GM18520 (cell line): ENCODE results near the gene RPLP1.

Experiments used
- ATAC-seq: cut with Tn5 transposase; IDR thresholded peaks from one replicate; pipeline ENCODE4 v1.9.1; 2021; ENCODE audit not compliant: unreplicated experiment

Gene RPLP1

DNA sequence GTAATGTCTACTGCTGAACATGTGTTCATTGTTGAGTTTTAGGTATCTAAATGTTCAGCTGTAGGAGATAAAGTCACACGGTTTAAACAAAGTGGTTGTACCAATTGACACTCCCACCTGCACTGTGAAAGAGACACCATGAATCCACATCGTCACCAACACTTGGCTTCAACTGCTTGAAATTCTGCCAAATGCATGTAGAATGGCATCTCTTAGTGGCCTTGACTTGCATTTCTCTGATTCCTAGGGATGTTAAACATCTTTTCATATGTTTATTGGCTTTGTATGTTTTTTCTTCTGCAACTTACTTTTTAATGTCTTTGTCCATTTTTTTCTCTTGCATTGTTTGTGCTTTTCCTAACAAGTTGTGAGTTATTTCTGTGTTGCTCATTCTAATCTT lies 43.4 kb downstream of the RPLP1 start:
- no peak for ATAC-seq

DNA sequence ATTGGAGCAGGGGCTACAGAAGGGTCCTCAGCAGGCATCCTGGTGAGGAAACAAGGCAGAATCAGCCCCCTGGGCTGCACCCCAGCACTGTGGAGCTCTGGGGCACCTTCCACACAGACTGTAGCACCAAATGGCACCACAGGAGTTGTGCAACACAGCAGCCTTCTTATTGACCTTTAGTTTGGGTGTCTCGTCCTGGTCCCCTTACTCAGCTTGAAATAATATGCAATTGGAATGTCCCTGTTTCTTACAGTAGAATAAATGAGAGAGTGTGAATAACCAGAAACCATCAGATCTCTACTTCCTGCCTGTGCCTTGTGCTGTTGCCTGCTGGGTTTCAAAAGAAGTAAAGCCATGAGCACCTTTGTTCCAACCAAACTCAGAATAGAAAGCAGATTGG lies 44.5 kb downstream of the RPLP1 start:
- ATAC-seq = no peak

DNA sequence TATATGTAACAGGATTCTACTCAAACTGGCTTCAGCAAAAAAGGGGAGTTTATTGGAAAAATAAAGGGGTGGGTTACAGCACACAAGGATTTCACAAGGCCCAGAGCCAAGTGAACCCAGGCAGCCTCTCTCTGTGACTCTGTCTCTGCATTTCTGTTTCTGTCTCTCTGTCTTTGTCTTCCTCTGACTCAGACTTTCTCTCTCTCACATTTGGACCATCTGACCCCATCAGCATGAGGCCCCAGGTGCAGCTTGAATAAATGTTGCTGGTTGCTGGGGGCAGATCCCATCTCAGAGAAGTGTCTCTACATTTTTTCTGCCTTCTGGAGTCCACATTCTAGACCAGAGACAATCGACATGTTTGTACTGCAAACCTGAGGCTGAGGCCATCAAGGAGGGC lies 45.0 kb downstream of the RPLP1 start:
- ATAC-seq = no peak

DNA sequence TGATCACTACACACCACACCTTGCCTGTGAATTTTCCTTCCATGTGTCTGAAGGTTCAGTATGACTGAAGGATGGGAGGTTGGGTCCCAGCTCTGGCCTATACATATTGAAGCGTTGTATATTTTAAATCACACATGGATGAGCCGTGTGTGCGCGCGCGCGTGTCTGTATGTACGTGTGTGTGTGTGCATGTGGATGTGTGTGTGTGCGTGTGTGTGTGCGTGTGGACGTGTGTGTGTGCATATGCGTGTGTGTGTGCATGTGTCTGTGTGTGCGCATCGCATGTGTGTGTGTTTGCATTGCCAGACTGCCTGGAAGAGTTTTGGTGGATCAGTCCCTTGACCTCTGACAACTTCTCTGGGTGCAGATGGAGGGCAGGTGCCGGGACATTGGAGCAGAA lies 45.7 kb downstream of the RPLP1 start:
- ATAC-seq = no peak

DNA sequence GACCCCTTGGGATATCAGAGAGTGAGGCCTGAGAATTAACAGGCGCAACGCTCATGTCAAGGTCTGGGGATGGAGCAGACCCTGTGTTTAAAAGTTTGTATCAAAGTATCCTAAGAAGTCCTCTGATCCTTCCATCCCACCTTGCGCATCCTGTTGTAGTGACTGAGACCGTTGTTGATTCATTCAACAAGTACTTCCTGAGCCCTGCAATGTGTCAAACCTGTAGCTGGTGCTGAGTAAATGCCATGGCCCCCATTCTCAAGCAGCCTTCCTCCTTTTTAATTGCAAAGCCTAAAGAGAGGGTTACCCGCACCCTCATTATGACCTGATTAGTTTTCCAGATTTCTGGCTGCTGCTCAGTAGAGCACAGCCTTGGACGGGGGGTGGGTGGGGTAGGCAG lies 46.4 kb downstream of the RPLP1 start:
- ATAC-seq = no peak

DNA sequence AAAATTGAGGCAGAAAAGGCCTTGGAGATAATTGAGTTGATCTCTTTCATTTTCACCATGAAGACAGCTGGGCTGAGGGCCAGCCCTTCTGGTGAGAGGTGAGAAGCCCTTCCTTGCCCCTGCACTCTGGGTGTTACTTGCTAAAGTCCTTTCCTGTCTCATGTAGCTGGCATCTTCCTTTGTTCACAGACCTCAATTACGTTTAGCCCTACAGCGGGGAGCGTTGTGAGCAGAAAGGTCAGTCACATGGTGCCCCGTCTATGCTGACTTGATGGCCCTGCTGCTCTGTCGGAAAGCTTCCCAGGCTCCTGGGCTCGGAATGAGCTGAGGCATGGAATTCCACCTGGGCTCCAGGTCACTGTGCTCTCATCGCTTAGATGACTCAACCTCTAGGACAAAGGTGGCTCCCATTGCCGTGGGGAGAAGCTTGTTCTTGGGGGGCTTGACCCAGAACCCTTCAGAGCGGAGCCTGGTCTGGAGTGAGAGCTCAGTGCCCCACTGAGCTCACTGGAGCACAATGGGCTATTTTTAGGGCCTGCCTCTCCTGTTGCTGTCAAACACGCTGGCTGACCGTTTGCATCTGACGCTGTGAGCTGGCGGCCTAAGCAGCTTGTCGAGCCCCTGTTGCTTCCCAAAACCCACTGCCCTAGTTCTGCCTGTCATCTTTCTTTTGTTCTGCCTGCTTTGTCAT lies 47.0 kb downstream of the RPLP1 start:
- no peak for ATAC-seq

DNA sequence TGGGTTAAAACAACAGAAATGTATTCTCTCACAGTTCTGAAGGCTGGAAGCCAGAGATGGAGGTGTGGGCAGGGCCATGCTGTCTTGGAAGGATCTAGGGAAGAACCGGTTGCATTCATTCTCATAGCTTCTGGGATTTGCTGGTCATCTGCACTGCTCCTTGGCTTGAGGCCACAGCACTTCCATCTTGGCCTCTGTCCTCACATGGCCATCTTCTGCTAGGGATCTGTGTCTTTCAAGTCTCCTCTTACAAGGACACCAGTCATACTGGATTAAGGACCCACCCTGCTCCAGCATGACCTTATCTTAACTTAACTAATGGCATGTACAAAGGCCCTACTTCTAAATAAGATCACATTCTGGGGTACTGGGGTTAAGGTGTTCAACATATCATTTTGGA lies 47.7 kb downstream of the RPLP1 start:
- no peak for ATAC-seq

DNA sequence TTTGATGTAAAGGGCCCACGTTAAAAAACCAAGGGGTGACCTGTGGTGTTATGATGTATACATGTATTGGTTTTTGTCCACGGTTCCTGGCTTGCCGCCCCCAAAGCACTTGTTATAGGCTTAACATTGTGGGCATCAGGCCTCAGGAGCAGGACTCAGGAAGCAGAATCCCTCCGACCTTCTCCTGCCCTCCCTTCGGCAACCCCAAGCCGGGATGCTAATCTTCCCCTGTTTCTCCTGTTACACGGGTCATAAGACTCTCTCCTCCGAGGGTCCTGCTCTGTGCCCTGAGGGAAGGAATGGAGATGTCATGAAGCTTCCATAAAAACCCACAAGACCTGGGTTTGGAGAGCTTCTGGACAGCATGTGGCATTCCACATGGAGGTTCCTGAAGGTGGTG lies 48.8 kb downstream of the RPLP1 start:
- ATAC-seq = no peak

DNA sequence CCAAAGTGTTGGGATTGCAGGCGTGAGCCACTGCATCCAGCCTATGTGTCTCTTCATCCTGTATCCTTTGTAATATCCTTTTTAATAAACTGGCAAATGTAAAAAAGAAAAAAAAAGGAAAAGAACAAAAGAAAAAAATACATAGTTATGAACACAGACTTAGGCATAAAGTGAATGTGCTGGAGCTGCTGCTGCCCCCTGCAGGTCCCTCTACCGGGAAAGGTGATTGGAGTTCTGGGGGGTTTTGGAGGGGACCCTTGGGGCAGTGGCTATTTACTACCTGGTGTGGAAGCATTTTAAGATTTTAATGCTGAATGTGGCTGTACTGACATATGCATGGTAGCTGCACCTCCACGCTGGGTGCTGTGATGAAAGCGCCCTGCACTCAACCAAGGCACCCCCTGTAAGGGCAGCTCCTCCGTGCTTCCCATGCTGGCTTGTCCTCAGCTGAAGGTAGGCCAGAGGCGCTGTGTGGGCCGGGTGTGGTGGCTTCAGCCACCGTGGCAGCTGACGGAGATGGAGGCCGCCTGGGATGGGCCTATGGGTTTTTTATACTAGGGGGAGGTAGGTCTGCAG lies 49.9 kb downstream of the RPLP1 start:
- no peak for ATAC-seq

DNA sequence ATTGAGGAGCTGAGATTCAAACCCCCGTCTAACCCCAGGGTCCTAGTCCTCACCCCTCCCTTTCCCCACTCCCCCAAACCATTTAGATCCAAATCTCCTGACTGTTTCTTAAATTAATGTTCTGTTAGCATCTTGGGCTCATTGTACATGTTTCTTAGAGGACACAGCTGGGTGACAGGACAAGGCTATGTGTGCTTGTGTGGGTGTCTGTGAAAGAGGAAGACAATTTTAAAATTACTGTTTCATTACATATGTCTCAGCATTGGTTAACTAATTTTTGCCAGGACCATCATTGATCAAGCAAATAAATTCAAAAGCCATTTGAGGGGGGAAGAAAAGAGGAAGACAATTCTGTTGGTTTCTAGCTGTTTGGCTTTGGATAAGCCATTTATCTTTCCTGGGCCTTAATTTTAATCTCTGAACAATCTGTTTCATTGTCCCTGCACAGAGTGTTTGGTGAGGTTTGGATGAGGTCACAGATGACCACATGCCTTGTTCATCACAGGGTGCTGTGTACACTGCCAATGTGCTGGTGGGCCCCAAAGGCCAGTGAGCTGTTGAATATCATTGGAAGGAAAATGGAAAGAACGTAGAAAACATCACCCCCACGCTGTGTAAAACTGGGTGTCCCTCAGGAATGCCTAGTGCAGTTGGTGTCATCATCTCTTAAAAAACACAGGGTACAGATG lies 51.9 kb downstream of the RPLP1 start:
- no peak for ATAC-seq
